ENCODE measurements around the gene CPNE4.
A peak's percentile ranks its signal among the peaks of the same experiment; 100 is the strongest.
"Not testable (repeated sequence)": the region's sequence is repeated elsewhere in the genome, so short reads cannot be mapped to it uniquely, and the experiment has no call there.

The CPNE4 gene

GRCh38 chr3:132034486-132035464 is at the start of gene CPNE4:
TSS of gene CPNE4 (minus strand) at chr3:132035014.
- peak; percentile 78 for DNase-seq

GRCh38 chr3:132083583-132084279 is 48.9 kb upstream of the CPNE4 start:
- DNase-seq, result no peak

GRCh38 chr3:132083159-132083558 is 48.3 kb upstream of the CPNE4 start:
- no peak for DNase-seq

GRCh38 chr3:132079147-132079546 is 44.3 kb upstream of the CPNE4 start:
- DNase-seq, result no peak

GRCh38 chr3:132073771-132074170 is 39.0 kb upstream of the CPNE4 start:
- DNase-seq, result no peak

- no peak for DNase-seq
Measured at GRCh38 chr3:132071043-132071442, 36.2 kb upstream of the CPNE4 start.

- DNase-seq, result no peak
Measured at GRCh38 chr3:132064114-132064513, 29.3 kb upstream of the CPNE4 start.

GRCh38 chr3:132062535-132062934 is 27.7 kb upstream of the CPNE4 start:
- no peak for DNase-seq

GRCh38 chr3:132055872-132056271 is 21.1 kb upstream of the CPNE4 start:
- no peak for DNase-seq

GRCh38 chr3:132047209-132047608 is 12.4 kb upstream of the CPNE4 start:
- no peak for DNase-seq

- DNase-seq, result not testable (repeated sequence)
Measured at GRCh38 chr3:132044874-132045273, 10.1 kb upstream of the CPNE4 start.

- DNase-seq, result no peak
Measured at GRCh38 chr3:132042681-132043080, 7.9 kb upstream of the CPNE4 start.

- DNase-seq, result no peak
Measured at GRCh38 chr3:132038198-132038825, 3.5 kb upstream of the CPNE4 start.

GRCh38 chr3:132037581-132037980 is 2.8 kb upstream of the CPNE4 start:
- no peak for DNase-seq

- DNase-seq, result no peak
Measured at GRCh38 chr3:132037056-132037455, 2.2 kb upstream of the CPNE4 start.

- DNase-seq, result no peak
Measured at GRCh38 chr3:132034097-132034485, 723 bp downstream of the CPNE4 start.

- DNase-seq, result no peak
Measured at GRCh38 chr3:132033471-132033870, 1.3 kb downstream of the CPNE4 start.

- DNase-seq, result no peak
Measured at GRCh38 chr3:132032959-132033358, 1.9 kb downstream of the CPNE4 start.

GRCh38 chr3:132029182-132029902 is 5.5 kb downstream of the CPNE4 start:
- DNase-seq, result peak; percentile 65

GRCh38 chr3:132022914-132023313 is 11.9 kb downstream of the CPNE4 start:
- DNase-seq, result no peak

GRCh38 chr3:132020058-132020457 is 14.8 kb downstream of the CPNE4 start:
- DNase-seq, result no peak

GRCh38 chr3:132017137-132017536 is 17.7 kb downstream of the CPNE4 start:
- DNase-seq, result no peak

All from T1000 (cell line).